ENCODE measurements around the gene KCNMA1.
A peak's percentile ranks its signal among the peaks of the same experiment; 100 is the strongest.
"Not testable (repeated sequence)": the region's sequence is repeated elsewhere in the genome, so short reads cannot be mapped to it uniquely, and the experiment has no call there.

Gene KCNMA1

DNA sequence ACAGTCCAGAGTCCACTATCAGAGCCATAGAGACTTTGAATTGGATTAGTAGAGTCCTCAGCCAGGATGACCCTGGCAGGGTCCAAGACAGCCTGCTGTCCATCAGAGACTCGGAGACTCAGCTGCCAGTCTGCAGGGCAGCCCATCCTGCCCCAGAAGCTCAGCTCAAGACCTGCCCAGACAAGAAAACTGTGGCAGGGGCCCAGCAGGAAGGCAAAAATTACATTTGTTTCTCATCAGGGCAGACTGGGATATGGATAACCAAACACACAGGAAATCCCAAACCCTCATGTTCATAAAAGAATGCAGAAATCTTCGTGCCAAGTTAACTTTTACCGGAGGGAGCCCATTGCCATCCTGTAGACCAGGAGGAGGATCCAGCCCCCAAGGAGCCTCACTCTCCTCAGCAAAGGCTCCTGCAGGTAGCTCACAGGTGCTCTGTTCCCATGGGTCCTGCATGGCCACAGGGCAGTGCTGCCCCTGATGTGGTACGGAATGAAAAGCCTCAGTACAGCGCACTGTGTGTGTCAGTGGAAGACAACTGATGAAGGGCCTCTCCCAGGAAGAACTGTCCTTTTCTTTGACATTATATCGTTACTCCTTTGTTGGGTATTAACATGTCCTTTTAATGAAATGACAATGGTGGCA lies 222.2 kb downstream of the KCNMA1 start:
- DNase-seq (ENCODE audit: low read depth): no peak

DNA sequence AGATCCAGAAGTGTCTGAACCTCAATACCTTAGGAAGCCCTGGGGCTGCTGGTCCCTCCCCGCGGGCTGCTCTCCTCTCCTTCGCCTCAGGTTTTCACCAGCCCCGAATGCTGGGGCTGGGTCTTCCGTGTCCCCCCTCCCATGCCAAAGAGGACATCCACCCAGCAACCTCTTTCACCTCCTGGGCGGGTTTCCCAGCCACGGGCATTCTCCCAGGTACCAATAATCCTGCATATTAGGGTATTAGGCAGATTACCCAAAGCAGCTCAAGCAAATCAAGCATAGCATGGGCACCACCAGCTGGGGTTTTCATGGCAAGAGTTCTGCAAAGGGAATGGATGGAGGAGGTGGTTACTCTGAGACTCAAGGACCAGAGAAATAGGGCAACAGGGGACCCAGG lies 224.4 kb downstream of the KCNMA1 start:
- no peak for DNase-seq (ENCODE audit: low read depth)

DNA sequence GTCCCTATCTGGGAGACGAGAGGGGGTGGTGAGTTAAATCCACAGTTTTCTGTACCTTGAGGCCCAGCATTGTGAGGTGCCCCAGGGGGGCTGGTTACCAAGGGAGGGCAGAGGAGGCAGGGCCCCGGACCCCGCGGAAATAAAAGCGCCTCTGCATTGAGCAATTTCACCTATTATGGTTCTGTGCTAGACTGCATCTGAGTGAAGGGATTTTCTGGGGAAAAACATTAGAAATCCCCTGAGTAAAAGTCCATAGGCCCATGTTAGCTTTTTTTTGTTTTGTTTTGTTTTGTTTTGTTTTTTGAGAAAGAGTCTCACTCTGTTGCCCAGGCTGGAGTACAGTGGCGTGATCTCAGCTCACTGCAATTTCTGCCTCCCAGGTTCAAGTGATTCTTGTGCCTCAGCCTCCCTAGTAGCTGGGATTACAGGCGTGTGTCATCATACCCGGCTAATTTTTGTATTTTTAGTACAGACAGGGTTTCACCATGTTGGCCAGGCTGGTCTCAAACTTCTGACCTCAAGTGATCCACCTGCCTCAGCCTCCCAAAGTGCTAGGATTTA lies 225.0 kb downstream of the KCNMA1 start:
- DNase-seq (ENCODE audit: low read depth): not testable (repeated sequence)

DNA sequence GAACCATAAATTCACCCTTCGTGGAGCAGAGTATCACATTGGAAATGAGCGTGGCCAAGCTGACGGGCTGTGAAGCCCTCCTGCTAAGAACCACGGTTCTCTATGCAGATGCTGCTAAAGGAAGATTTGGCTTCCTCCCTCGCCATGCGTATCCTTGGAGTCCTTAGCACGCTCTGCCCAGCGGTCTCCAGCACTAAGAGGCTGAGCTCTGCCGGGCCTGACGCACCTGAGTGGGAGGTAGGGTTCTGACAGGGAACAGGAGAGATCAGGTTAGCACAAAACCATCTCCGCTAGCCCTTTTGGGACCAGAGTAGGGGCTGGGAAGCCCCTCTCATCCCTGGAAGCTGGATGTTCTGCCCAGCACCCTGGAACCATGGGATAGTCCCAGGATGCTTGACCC lies 225.8 kb downstream of the KCNMA1 start:
- no peak for DNase-seq (ENCODE audit: low read depth)

DNA sequence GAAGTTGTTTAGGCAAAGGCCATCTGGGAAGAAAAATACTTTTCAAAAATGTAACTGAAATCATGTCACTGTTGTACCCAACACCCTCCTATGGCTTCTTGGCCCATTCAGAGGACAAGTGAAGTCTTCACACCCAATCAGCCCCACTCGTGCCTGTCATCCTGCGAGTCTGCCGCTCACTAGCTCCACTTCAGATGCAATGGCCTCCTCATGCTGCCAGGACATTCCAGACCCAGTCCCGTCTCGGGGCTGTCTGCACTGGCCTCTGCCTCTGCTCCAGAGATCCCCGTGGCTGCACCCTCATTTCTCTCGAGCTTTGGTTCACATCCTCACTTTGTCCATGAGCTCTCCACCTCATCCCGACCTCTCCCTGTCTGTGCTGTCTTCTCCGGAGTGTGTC lies 227.1 kb downstream of the KCNMA1 start:
- DNase-seq (ENCODE audit: low read depth): no peak

DNA sequence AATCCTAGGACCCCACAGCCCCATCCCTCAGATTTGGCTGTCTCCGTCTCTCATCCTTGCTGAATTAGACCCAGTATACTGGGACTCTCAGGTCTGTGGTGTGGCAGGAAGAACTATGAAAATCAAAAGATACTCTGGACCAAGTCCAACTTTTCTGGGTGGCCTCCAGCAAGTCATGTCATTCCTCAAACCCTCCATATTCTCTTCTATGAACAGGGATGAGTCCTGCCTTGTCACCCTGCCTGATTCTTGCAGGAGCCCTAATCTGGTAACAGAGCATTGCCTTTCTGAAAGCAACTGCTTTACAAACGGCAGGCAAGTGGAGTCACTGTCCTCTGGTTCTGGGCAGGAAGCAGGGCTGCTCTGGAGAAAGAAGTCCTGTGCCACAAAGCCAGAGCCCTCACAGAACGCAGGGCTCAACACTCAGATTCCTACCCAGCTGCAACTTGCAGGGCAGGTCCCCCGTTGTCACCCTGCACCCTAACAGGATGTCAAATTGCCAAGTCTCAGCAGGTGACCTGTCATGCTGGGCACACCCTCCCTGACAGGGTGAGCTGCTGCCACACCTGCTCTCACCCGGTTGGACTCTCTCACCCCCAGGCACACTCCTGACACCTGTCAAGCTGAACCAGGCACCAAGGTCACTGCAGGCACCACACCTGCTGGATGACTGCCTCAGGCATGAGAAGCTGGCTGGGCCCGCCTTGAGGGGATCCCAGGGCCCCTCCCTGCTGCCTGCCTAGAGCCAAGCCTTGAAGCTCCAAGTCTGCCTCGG lies 227.7 kb downstream of the KCNMA1 start:
- DNase-seq (ENCODE audit: low read depth): no peak

DNA sequence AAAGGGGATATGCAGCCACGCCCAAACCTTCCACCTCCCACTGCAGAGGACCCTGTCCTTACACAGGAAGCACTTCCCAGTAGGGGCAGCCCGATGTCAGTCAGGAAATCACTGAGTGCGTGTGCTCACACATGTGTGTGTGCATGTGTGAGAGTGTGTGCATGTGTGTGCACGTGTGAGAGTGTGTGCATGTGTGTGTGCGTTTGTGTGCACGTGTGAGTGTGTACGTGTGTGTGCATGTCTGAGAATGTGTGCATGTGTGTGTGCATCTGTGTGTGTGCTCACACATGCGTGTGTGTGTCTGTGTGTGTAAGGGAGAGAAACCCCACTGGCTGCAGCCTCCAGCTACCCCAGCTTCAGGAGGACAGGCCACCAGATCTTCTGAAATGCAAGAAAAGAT lies 229.3 kb downstream of the KCNMA1 start:
- no peak for DNase-seq (ENCODE audit: low read depth)

DNA sequence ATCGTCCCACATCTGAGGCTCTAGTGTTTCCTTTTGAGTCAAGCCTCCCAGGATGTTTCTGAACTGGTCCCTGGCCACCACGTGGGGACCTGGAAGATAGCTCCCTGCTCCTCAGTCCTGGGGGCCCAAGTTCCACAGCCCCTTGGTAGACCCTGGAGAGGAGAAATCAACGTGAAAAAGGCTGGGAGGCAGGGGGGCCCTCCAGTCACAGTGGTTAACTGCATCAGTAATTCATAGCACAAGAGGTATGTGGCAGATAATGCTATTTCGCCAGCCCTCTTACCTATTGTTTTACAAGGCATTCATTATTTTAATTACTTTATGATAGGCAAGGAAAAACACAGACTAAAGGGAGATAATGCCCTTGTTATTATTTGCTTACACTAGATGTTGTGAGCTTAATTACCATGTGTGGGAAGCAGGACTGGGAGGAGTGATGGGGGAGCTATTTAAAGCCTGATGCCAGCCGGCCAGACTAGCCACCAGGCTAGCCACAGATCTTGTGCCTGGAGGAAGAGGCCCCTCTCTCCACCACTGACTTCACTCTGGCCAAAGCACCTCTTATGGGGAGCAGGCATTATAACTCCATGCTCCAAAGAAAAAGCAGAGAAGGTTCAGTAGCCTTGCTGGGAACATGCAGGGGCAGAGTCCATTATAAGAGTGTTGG lies 230.7 kb downstream of the KCNMA1 start:
- no peak for DNase-seq (ENCODE audit: low read depth)

DNA sequence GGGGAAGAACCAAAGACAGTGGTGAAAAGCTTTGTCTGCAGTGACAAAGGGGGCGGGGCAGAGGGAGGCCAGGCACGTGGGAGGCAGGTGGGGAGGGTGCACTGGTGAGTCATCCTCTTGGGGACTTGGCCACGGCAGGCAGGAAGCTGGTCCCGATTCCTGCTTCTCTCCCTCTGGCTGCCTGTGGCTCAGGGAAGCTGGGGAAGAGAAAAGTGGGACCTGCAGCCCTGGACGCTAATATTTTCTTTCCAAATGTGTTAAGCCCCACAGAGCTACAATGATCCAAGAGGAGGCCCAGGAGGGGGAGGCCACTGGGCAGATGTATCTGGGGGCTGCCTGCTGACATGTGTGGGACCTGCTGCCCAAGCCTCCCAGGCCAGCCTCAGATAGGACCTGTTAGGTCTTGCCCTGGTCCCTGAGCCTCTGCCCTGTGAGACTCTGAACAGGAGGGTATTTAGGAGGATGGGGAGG lies 231.8 kb downstream of the KCNMA1 start:
- DNase-seq (ENCODE audit: low read depth): no peak

DNA sequence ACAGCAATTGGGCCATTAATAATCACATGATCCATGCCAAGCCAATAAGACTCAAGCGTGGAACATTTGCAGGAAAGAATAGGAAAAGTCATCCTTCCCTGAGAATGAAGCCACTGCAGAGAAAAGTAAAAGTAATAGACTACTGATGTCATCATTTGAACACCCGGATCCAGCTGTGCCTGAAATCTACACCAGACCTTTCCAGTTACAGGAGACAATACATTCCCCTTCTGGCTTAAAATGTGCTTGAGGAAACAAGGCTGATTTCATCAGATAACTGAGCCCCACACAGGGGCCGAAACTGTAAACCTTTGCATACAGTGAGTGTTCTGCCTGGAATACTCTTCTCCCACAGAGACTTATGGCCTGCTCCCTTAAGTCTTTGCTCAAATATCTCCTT lies 232.8 kb downstream of the KCNMA1 start:
- DNase-seq (ENCODE audit: low read depth): no peak

DNA sequence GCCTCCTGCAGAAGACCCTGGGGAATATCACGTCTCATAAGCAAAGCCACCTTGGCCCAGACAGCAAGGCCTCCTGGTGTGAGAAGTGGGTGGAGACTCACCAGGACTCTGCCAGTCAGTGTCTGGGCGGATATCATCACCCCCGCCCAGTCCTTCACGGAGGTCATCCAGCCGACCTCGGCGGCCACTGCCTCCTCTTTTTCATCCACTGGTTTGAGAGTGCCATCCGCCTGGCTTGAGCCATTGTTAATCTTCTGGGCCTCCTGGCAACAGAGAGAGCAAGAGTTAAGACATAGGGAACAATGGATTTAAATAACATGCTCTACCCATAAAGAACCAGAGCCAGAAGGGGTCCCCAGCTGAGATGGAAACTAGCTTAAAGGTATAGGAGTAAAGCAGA lies 233.8 kb downstream of the KCNMA1 start:
- no peak for DNase-seq (ENCODE audit: low read depth)

DNA sequence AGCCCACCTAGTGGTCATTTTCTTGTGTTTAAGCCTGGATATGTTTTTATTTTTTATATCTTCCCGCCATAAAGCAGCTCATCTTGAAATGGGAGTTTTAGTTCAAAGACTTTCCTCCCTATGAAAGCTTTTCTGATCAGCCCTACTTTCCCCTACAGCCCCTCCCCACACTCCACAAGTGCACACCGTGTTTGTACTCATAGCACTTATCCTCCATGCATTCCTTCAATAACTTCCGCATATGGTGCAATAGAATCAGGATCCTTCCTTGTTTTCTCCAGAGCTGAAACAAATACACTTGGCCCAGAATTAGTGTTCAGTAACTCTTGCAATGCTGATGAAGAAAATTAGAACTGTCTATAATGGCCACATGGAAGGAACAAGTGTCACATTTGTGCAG lies 235.9 kb downstream of the KCNMA1 start:
- no peak for DNase-seq (ENCODE audit: low read depth)

DNA sequence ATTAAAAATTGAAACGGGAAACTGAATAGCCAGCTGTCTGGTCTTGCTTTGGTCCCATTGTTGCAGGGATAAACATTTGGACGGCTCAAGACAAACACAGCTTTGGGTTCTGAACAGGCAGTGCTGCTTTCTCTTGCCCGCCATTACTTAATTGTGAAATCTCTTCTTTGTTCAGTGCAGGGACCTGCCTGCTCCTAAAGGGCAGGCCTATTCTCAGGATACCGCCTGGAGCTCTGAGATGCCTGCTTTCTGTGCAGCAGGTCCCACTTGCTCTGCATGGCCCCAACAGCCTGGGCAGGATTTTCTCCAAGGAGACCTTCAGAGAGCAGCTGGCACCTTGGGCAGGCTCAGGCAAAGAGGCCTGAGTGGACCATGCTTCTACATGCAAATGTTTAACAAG lies 237.6 kb downstream of the KCNMA1 start:
- DNase-seq (ENCODE audit: low read depth): no peak

DNA sequence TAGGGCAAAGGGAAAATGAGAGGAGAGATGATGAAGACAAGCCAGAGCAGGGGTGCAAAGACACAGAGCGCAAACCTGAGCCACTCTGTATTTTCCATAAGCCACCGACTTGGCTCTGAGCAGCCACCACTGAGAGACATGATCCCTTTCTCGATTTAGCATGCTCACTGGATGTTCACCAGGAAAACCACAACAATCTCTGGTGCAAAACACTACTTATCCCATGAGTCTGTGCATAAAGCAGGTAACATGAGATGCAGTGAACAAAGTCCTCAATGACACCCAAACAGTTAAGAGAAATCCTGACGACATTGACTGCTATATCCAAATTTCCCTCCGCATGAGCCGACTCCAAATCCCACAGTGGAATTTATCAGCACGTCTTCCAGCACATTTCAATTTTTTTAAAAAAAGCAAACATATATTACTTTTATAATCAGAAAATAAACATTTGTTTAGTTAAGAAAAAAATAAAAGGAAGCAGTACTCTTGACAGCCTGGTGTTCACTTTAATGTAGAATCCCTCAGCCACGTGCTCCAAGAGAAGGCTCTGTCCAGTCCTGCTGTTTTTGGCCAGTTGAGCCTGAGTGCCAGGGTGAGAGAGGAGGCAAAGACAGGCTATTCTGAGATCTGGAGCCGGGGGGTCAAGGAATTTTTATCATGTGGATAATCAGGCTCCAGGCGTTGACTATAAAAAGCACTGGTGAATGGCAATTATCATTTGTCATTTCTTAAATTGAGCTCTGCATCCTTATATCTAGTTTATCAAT lies 238.4 kb downstream of the KCNMA1 start:
- DNase-seq (ENCODE audit: low read depth): no peak

DNA sequence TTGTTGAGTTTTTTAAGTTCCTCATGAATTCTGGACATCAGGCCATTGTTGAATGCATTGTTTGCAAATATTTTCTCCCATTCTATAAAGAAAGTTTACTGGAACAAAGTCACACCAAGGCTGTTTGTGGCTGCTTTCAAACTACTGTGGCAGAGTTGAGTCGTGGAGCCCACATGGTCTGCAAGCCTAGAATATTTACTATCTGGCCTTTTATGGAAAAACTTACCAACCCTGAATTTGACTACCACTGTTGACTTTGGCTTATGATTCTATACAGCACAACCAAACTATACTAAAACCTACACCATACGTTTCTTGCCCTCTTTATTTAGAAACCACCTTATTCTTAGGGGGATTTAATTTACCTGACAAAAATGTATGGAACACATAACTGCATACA lies 239.1 kb downstream of the KCNMA1 start:
- DNase-seq (ENCODE audit: low read depth): no peak

DNA sequence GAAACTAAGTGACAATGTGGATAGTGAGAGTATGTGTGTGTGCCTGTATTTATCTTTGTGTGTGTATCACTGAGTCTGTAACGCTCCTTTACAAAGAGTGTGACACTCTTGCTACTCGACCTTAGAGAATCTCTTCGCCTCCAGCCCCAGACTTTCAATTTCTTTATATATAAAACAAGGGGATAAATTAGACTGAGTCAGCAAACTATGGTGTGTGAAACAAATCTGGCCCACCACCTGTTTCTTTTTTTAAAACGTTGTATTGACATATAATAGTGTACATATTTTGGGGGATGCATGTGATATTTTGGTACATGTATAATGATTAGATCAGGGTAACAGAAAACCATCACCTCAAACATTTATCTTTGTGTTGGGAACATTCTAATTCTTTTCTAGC lies 240.5 kb downstream of the KCNMA1 start:
- no peak for DNase-seq (ENCODE audit: low read depth)

DNA sequence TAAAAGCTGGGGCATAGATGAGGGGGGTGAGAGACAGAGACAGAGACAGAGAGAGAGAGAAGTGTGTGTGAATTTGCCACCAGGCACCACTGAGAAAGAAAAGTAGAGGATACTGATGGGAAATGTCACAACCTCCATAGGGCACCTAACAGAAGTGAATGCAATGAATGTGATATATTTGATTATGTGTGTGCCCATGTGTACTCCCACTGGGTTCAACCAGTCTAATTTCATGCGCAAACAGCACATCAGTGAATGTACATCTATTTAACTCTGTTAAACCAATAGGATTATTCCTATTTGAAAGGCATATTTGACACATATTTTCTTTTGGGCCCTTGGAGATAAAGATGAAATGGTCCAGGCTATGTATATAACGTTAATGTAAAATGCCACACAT lies 241.3 kb downstream of the KCNMA1 start:
- no peak for DNase-seq (ENCODE audit: low read depth)

DNA sequence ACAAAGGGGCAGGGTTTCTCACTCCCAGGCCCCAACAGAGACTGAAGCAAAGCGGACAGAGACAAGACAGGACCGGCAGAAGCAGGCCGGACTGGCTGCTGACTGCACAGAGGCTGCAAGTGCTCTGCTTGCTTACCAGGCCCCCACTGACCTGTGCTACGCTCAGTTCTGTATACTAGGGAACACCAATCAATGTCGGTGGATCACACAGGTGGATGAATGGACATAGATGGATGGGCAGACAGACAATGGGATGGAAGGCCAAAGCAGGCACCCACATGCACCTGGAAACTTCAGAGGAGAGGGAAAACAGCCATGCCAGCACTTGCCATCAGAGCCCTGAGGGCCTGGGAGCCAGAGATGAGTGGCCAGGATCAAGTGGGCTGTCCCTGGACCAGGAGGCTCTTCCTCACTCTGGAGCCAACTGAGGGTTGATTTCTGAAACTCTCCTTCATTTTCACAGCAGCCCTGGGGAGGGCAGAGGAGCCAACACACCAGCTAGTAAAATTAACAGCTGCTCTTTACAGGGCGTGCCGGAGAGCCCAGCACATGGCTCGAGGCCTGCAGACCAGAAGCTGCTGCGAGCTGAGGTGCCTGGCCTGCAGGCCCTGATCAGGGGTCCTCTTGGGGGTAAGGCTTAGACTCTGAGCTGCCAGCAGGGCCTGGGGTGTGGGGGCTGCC lies 243.6 kb downstream of the KCNMA1 start:
- no peak for DNase-seq (ENCODE audit: low read depth)

DNA sequence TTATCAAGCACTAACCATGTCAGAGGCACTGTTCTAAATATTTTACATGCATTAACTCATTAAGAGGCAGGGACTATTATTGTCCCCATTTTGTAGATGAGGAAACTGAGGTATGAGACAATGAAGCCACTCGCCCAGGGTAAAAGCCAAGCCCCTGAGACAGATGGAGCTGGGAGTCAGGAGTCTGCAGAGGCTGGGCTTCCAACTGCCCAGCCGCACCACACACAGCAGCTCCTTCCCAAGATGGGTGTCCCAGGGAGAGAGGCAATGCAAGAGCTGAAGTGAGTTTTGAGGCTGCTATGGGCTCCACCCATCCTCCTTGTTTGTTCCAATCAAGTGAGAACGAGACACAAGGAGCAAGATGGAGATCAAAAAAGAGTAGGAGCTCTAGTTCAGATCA lies 244.2 kb downstream of the KCNMA1 start:
- no peak for DNase-seq (ENCODE audit: low read depth)

DNA sequence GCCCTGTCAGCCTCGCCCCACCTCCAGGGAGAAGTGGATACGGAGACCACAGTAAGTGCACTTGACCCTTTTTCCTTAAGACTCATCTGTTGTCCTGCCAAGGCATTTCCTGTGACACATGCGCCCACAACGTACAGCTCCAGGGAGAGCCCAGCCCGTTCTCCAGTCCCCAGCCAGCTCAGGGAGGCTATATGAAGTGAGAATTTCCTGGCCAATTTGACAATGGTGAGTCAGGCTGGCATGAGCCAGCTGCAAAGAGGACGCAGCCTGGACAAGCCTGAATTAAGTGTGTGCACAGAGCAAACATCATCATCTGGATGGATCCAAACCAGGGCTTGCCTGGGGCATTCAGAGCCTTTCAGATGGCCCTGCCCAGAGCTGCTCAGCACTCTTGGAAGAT lies 244.8 kb downstream of the KCNMA1 start:
- DNase-seq (ENCODE audit: low read depth): peak; percentile 92

DNA sequence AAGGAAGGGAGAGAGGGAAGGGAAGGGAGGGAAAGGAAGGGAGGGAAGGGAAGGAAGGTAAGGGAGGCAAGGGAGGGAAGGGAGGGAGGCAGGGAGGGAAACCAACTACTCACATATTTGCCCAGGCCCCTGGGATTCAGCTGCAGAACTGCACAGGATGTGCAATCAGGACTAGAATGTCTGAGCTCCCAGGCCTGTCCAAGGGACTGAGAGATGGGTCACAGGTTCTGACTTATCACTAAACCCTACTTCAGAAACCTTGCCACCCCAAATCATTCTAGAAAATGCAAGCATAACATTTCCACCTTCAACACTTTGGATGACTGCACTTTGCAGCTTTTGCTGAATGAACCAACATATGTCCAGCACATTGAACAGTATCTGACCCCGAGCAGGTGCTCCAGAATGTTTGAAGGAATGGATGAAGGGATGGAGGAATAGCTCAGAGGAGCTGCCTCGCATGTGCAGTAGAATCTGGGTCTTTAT lies 245.3 kb downstream of the KCNMA1 start:
- peak; percentile 57 for DNase-seq (ENCODE audit: low read depth)
